GM12892 (cell line): Measurements from ENCODE around the gene SV2C.

ENCODE experiments used
- POLR2A ChIP-seq: IDR thresholded peaks from 2 replicates; pipeline ENCODE4 v1.6.1; 2011; ENCODE audit warnings: low read depth, low read length, control low read depth
- TAF1 ChIP-seq: IDR thresholded peaks from 2 replicates; pipeline ENCODE4 v1.6.1; 2011; ENCODE audit warnings: low read depth, mild to moderate bottlenecking, control low read depth, low read length, borderline replicate concordance

GRCh38 chr5:76329346-76329745 is 246.2 kb downstream of the SV2C start:
- no peak for TF ChIP-seq POLR2A
- no peak for TF ChIP-seq TAF1
